ENCODE results near the gene COASY. TPM values are rescaled to one million over a fixed set of nuclear protein-coding genes. Genes with fewer than 3 reads are reported as not detected.

COASY gene
- polyA plus RNA-seq, 1 donor: 65.6 TPM

Other genes with a start within 250 kb of the COASY start
- gene STAT3, start 173.7 kb upstream of the COASY start, polyA plus RNA-seq: 193 TPM
- gene CAVIN1, start 138.9 kb upstream of the COASY start, polyA plus RNA-seq: 71.0 TPM
- 114 TPM for gene ATP6V0A1, start 103.3 kb upstream of the COASY start, polyA plus RNA-seq
- 32.9 TPM for gene NAGLU, start 25.9 kb upstream of the COASY start, polyA plus RNA-seq
- 2.1 TPM for gene HSD17B1, start 9.2 kb upstream of the COASY start, polyA plus RNA-seq
- 52.0 TPM for gene MLX, start 5.0 kb downstream of the COASY start, polyA plus RNA-seq
- gene PSMC3IP, start 15.6 kb downstream of the COASY start, polyA plus RNA-seq: 8.6 TPM
- 36.8 TPM for gene RETREG3, start 47.2 kb downstream of the COASY start, polyA plus RNA-seq
- 40.0 TPM for gene TUBG1, start 47.5 kb downstream of the COASY start, polyA plus RNA-seq
- gene TUBG2, start 97.1 kb downstream of the COASY start, polyA plus RNA-seq: 16.2 TPM
- 9.2 TPM for gene PLEKHH3, start 114.8 kb downstream of the COASY start, polyA plus RNA-seq
- 1.2 TPM for gene CCR10, start 119.7 kb downstream of the COASY start, polyA plus RNA-seq
- 7.5 TPM for gene CNTNAP1, start 120.4 kb downstream of the COASY start, polyA plus RNA-seq
- gene EZH1, start 182.9 kb downstream of the COASY start, polyA plus RNA-seq: 37.6 TPM
- gene RAMP2, start 199.1 kb downstream of the COASY start, polyA plus RNA-seq: 45.9 TPM
- 78.1 TPM for gene VPS25, start 211.3 kb downstream of the COASY start, polyA plus RNA-seq
- gene WNK4, start 218.5 kb downstream of the COASY start, polyA plus RNA-seq: 16.9 TPM
- 107 TPM for gene COA3, start 236.6 kb downstream of the COASY start, polyA plus RNA-seq
- gene CNTD1, start 236.7 kb downstream of the COASY start, polyA plus RNA-seq: 3.0 TPM